Measurements from ENCODE around the gene NUTM2A.
"Not testable (repeated sequence)": the region's sequence is repeated elsewhere in the genome, so short reads cannot be mapped to it uniquely, and the experiment has no call there.

NUTM2A gene

DNA sequence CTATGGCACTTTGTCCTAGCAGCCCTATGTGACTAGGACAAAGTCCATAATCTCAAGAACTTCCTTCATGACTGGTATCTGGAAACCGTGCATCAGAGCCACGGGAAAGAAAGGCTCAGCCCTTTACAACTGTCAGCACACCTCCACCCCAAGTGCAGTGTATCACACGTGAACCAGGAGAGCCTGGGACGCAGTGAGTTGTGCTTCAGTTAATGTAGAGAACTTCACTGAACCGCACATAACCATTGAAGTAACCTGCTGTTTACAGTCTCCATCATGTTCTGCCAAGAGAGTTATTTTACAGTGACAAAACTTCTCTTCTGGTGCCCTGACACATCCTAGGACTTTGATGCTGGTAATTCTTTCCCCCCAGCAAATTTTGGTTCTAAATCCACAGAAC, 12.0 kb downstream of the NUTM2A start:
- DNase-seq (ENCODE audit: low spot score); POLR2A ChIA-PET (ENCODE audit: low non-redundant PET); CTCF ChIA-PET; H3K27ac ChIP-seq: not testable (repeated sequence)

DNA sequence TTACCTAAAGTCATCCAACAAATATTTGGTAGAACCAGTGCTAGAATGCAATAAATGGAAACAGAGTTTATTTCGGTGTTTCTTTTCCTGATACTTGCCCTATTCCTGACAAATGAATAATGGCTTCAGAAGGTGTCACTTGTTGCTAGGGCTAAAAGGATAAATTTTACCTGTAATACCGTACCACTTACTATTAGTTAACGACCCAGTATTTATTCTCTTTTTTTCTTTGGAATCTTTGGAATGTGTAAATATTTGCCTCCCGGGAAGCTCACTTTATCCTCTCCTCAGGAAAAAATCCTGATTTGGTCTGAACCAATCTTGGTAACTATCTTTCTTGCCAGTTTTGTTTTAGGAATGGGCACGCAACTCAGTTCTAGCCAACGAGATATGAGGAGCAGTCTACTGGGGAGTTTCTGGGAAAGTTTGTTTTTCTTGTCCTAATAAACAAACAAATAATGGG, 14.1 kb downstream of the NUTM2A start:
- POLR2A ChIA-PET (ENCODE audit: low non-redundant PET); DNase-seq (ENCODE audit: low spot score); CTCF ChIA-PET; H3K27ac ChIP-seq: not testable (repeated sequence)

DNA sequence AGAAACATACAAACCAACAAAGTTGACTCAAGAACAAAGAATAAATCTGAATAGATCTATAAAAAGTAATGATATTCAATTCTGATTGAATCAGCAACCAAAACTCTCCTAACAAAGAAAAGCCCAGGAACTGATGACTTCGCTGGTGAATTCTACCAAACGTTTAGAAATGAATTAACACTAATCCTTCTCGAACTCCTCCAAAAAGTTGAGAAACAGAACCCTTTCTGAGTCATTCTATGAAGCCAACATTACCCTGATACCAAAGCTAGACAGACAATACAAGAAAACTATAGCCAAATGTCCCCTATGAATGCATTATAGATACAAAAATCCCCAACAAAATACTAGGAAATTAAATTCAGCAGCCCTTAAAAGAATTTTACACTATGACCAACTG, 16.9 kb downstream of the NUTM2A start:
- CTCF ChIA-PET; H3K27ac ChIP-seq; POLR2A ChIA-PET (ENCODE audit: low non-redundant PET); DNase-seq (ENCODE audit: low spot score): not testable (repeated sequence)

- POLR2A ChIA-PET (ENCODE audit: low non-redundant PET); CTCF ChIA-PET; DNase-seq (ENCODE audit: low spot score); H3K27ac ChIP-seq: not testable (repeated sequence)
Observed at GRCh38 chr10:87247335-87247734, 22.1 kb downstream of the NUTM2A start.

DNA sequence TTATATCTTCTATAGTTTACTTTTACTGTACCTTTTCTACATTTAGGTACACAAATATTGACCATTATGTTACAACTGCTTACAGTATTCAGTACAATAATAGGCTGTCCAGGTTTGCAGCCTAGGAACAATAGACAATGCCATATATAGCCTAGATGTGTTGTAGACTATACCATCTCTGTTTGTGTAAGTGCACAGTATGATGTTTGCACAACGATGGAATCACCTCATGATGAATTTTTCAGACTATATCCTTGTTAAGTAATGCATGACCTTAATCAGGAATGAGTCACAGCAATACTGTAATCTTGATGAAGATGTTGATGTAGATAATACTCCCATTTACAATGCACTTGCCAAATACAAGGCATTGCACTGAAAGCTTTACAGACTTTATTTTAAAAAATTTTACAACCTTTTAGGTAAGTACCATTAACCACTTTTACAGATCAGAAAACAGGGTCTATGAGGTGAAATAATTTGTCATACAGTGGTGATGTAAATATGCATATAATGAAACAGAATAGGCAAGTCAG, 23.6 kb downstream of the NUTM2A start:
- CTCF ChIA-PET; POLR2A ChIA-PET (ENCODE audit: low non-redundant PET); H3K27ac ChIP-seq; DNase-seq (ENCODE audit: low spot score): not testable (repeated sequence)

DNA sequence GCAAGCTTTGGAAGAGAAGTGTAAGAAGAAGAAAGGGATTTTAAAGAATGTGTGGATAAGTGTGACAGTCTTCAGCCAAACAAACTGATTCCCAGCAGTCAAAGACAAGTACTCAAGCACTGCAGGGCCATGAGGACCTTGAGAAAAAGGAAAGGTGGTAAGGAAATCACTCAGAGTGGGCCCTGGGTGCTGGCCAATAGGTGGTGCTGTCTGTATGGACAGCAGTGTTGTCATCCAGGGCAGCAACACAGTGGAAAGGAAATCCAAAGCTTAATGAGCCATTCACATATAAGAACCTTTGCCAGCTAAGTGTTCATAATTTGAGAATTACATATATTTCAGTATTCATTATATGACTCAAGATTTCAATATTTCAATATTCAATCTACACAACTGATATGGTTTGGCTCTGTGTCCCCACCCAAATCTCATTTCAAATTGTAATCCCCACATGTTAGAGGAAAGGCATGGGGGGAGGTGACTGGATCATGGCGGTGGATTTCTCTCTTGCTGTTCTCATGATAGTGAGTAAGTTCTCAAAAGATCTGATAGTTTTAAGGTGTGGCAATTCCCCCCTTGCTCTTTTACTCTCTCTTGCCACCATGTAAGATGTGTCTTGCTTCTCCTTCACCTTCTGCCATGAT, 55.6 kb downstream of the NUTM2A start:
- DNase-seq (ENCODE audit: low spot score); CTCF ChIA-PET; POLR2A ChIA-PET (ENCODE audit: low non-redundant PET); H3K27ac ChIP-seq: not testable (repeated sequence)

All from RWPE1 (cell line).